HG03095 (cell line): ENCODE measurements around the gene CTSH.

Experiments
- ATAC-seq: cut with Tn5 transposase; IDR thresholded peaks from one replicate; pipeline ENCODE4 v1.9.1; 2021; ENCODE audit warnings: moderate library complexity; ENCODE audit not compliant: unreplicated experiment

CTSH gene, protein sequence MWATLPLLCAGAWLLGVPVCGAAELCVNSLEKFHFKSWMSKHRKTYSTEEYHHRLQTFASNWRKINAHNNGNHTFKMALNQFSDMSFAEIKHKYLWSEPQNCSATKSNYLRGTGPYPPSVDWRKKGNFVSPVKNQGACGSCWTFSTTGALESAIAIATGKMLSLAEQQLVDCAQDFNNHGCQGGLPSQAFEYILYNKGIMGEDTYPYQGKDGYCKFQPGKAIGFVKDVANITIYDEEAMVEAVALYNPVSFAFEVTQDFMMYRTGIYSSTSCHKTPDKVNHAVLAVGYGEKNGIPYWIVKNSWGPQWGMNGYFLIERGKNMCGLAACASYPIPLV

DNA sequence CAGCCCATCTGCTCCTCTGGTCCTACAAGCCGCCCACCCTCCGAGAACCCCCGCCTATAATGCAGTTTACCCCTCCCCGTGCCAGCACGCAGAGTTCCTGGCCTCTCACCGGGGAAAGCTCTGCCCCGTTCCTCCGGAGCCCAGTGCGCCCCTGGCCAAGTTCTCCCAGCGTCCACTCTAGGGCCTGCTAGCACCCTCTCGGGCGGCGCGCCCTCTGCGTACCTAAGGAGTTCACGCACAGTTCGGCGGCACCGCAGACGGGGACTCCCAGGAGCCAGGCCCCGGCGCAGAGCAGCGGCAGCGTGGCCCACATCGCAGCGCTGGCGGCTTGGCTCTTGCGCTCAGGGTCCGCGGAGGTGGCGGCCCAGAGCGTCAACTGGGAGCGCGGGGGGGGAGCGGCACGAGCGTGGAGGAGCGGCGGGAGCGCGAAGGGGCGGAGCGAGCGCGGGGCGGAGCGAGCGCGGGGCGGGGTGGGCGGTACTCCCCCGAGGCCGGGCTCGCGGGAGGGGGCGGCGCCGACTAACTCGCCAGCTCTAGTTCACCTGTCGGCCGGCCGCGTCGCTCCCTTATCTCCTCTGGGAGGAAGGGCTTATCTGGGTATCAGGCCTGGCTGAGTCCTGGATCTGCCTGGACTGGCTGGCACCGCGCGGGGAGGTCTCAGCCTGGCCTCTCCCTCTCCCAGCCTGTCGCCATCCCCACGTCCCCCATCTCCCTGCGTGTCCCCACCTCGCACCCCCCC lies at the start of gene CTSH:
Gene CTSH, minus strand, starts transcription at position 378 of the 739 bp plus-strand sequence. Its CDS starts 65 bp downstream, at position 313.
- ATAC-seq = peak; percentile 48

DNA sequence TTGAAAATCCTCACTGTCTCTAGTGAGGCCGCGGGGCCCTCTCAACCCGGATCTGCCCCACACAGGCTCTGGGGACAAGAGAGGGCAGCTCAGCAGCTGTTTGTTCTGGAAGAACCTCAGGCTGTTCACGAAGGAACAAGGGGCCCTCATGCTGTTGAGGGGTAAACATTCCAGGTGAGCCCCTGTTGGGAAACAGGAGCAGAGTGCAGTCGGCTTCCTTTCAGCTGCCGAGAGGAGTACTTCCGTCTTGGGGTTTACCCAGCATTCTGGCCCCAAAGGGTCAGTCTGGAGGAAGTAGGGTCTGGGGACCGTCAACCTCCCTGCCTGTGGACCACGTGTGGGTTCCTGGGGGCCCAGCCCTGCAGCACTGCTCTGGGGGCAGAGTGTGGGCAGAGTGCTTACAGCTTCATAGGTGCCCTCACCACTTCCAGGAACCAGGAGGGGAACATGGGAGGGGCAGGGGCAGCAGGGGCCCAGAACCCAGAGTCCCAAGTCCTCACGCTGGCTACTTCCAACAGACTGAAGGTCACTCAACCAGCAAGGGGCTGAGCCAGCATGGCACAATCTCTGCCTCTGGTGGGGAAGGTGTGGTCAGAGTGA lies 49.2 kb upstream of the CTSH start:
- no peak for ATAC-seq

DNA sequence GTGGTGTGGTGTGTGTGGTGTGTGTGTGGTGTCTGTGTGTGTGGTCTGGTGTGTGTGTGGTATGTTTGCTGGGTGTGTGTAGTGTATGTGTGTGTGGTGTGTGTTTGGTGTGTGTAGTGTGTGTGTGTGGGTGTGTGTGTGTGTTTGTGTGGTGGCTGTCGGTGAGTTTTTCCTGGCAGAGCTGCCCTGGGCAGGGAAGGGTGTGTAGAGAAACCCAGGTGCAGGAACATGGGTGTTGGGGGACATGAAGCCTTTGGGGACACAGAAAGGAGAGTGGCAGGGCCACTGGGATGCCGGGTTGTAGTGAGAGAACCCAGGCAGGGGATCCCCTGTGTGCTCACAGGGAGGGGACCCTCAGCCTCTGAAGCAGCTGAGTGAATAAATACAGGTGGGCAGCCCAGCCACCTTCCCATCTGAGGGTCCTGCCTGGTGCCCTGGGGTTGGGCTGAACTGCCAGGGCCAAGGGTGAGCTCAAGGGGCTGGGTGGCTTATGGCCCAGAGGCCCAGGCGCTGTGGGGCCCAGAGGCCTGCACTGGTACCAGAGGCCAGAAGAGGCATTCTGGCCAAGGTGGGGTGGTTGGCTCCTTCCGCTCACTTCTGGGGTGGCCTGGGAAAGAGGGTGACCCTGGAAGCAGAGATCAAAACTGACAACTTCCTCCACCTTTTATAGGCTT lies 48.5 kb upstream of the CTSH start:
- ATAC-seq = no peak

DNA sequence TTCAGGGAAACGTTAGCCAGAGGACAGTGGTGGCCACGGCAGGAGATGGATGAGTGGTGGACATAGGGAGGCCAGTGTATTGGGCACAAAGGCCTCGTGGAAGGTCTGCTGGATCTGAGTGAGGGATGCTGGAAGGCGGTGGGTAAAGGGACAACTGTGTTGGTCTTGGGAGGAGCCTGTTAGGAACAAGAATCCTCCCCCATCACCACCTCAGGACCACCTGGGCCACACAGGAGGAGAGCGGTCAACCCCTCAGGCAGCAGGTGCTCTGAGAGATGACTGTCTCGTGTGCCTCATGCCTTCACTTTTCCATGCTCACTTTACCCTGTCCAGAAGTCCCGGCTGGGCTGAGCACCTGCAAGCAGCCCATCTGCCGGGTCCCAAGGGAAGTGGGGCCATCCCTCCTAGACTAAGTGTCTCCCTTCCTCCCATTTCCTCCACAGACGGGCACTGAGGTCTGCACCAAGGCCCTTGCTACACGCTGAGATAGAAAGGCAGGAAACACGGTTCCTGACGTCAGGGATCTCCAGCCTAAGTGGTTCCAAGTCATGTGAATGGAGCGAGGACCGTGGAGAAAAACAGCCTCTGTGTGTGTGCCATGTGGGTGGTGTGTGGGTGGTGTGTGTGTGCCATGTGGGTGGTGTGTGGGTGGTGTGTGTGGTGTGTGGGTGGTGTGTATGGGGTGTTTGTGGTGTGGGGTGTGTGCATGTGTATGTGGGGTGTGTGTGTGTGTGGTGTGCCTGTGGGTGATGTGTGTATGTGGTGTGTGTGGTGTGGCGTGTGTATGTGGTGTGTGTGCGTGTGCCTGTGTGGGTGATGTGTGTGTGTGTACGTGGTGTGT lies 47.8 kb upstream of the CTSH start:
- no peak for ATAC-seq

DNA sequence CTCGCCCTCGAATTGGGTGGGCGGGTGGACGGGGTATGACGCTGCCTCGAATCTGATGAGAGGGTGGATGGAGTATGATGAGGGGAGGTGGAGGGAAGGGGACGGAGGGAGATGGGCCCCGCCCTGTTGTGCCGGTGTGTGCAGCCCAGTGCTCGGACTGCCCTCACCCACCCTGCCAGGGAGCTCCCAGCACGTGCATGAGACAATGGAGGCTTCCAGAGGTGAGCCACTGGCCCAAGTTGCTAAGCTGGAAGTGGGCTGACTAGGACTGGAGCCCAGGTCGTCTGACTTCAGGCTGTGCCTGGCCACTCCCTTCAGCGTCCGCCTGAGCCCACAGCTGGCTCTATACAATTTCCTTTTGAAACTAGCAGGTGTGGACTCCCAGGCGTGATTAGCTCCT lies 47.0 kb upstream of the CTSH start:
- ATAC-seq = no peak

DNA sequence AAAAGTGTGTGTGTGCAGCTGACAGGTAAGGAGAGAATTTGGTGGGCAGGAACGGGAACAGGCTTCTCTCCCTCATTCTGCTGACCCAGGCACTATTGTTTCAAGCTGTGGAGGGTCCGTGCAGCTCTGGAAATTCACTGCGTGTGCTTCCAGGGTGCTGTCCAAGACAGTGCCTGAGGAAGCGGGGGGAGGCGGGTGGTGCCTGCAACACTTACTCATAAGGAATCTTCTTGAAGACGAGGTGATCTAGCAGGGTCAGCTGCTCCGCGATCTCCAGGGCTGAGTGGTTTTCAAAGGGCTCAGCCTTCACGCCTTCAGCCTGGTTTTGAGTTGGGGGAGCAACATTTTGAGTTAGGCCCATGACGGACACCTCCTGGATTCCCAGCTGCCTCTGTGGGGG lies 46.6 kb upstream of the CTSH start:
- no peak for ATAC-seq

DNA sequence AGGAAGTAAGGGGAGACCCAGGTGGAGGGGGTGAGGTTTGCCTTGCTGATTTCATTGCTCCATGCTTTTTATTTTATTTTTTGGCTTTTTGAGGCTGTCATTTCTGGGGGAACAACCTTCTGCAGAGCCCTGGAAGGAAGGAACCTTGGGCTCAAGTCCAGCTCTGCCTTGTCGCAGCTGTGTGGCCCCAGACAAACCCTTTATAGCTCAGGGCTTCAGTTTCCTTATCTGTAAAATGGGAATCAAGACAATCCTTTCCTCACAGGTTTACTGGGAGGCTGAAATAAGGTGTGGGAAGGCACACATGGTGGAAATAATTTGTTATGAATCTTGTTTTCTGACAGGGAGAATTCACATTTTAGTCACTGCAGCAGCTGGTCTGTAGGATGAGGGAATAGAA lies 45.4 kb upstream of the CTSH start:
- ATAC-seq = no peak

DNA sequence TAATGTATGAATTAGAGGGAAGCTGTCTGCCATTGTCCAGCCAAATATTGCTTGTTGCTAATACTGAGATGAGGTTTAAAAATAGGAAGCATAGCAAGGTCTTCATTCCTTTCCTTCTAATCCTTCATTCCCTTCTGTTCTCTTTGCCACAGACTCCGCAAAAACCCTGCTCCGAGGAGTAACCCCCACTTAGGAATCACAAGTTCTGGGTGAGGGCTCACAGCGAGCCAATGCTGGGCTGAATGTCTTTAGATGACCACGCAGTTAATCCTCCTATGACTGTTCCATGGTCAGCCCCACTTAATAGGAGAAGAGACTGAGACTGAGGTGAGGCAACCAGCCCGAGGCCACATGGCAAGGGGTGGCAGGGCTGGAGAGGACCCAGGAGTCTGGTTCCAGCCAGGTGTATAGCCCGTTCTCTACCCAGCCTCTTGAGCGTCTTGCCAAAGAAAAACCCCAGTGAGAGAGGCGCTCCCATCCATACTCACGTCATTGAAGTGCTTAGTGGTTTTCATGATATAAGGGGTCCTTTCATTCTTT lies 44.9 kb upstream of the CTSH start:
- ATAC-seq = no peak

DNA sequence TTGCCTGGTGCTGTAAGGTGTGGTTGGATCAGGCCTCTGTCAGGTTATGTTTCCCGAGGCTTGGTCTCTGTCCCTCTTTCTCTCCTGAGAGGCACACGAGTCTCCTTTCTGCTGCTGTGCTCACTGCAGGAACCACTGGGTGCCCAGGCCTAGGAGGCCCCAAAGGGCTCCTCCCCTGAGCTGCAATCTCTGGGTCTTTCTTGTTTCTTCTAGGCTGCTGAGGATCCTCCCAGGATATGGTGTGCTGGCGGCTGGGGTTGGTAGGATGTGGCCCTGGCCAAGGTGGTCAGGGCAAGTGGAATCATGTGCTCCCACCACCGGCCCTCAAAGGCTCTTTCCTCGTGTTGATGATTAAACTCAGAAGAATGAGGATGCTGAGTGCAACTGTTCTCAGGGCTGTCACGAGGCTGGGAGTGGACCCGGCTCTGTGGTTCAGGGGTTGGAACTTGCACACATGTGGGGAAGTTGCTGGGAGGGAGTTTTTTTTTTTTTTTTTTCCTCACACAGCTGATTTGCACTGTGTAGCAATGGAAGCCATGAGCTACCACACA lies 43.6 kb upstream of the CTSH start:
- ATAC-seq = peak; percentile 62

DNA sequence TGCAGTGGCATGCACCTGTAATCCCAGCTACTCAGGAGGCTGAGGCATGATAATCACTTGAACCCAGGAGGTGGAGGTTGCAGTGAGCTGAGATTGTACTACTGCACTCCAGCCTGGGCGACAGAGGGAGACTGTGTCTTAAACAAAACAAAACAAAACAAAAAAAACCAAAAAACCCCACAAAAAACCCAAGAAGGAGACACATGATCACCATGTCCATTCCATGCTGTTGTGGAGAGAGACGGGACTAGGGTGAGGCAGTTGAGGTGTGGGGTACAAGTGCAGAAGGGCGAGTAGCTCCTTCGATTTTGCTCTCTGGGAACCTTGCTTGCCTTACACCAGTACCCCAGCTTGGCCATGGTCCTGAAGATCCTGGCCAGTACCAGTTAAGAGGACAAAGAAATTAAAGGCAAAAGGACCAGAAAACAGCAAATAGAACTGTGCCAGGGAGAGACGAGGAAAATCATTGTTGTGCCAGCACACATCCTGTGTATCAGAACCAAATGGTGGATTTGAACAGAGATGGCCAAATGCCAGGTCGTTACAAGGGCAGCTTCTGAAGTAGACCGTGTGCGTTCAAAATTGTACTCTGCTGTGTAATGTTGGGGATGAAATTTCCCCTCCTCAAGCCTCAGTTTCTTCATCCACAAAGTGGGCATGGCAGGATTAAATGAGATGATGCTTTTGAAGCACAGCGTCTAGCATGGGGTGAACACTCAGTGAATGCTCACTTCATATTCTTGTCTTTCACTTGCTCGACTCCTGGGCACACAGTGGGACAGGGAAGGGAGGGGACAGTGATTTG lies 42.9 kb upstream of the CTSH start:
- no peak for ATAC-seq

DNA sequence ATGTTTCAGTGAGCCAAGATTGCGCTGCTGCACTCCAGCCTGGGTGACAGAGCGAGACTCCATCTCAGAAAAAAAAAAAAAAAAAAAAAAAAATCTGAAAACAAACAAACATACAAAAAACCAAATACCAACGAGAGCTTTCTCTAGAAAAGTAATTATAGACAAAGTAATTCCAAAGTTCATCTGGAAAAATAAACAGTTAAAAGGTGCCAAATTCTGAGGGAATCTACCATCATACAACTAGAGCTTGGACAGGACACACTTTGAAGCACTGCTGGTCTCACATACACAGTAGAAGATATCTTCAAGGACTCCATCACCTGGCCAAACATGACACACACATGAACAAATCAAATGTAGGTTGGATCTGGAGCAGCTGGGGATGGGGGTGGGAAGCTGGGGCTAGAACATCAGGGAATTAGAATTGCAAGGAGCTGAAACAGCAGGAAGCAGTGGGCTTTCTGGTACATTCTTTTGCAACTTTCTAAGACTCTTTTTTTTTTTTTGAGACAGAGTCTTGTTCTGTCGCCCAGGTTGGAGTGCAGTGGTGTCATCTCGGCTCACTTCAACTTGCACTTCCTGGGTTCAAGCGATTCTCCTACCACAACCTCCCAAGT lies 41.1 kb upstream of the CTSH start:
- ATAC-seq = no peak

DNA sequence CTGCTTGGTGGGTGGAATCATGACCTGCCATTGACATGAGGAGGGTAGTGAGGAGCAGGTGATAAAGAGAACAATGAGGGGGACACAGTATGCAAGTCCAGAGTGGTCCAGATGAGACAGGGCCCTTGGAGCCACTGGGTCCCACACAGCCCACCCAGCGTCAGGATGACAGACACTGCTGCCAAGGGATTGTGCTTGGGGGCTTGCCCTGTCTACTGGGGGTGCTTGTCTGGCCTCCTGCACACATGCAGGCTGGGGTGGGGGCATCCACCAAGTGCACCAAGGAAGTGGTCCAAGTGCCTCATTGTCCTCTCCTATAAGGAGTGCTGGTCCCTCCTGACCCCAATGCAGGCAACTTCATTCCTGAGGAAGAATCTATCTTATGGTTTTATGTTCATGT lies 39.2 kb upstream of the CTSH start:
- ATAC-seq = no peak

DNA sequence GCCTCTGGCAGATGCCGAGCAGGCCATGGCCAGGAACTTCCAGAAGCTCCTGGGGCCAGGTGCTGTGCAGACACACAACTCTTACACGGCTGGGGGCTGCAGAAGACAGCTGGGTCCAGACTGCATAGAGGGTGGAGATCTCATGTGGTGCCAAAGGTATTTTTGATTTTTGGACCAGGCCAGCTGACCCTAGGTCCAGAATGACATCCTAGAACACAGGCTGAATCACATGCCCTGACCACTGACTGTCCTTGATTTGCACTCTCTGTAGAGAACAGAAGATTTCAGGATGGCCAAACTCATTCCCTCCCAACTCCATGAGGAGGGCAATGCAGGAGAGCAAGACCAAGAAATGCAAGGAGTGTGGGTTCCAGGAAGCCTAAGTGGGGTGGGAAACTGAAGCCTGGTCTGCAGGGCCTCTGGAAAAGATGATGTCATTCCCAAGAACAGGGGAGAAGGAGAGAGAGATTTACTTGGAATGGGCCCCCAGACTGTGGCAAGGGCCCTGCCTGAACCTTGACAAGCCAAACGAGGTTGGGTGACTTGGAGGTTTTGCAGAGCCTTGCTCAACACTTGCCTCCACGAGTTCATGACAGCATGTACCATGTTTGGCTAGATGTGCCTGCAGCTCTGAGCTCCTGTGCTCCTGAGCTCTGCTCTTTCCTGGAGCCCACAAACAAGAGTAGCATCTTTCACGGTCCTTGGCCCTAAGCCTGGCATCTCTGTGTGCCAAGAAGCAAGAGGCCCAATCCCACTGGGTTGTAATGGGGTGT lies 38.5 kb upstream of the CTSH start:
- ATAC-seq = no peak

DNA sequence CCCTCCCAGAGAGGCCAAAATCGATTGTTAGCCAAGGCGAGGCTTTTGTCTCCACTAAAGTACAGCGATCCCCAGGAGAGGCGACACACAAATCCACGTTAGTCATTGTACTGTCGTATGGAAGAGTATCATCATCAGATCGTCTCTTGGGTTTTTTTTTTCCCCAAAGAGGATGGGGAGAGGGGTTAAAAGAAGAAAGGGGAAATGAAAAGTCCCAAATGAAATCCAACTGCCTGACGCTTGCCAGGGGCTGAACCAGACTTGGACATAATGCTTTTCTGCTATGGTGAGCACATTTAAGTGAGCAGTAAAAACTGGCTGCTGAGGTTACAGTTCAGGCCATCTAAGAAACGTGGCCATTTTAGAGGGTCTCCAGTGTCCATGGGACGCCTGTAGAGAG lies 37.9 kb upstream of the CTSH start:
- ATAC-seq = no peak

DNA sequence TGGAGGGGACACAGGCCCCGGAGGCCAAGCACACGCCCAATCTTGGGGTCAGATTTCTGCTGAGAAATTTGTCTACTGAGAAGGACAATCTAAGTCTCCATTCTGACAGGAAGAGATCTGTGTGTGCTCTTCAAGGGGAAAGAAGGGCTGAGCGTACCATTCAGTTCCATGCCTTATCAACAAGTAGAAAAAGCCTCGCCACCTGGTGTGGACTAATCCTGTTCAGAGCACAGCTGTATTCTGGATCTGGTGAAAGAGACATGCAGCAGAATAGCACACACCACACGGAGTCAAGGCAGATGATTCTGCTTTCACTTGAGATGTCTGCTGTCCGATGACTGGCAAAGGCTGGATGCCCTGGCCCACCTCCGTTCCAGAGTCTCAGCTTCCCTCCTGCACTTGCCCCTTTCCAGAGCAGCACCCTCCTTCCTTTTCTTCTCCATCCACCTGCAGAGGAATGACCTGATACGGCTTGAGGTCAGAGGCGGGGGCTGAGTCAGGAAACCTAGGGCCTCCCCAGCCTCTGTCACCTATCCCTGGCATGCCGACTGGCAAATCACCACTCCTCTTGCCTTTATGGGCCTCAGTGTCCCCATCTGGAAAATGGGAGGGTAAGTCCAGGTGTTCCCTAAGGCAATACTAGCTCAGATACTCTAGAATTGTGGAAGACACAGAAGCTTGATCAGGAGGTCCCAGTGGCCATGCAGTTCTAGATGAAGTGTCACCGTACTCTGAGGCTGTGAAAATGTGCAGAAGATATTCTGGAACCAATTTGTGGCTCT lies 36.9 kb upstream of the CTSH start:
- ATAC-seq = no peak

DNA sequence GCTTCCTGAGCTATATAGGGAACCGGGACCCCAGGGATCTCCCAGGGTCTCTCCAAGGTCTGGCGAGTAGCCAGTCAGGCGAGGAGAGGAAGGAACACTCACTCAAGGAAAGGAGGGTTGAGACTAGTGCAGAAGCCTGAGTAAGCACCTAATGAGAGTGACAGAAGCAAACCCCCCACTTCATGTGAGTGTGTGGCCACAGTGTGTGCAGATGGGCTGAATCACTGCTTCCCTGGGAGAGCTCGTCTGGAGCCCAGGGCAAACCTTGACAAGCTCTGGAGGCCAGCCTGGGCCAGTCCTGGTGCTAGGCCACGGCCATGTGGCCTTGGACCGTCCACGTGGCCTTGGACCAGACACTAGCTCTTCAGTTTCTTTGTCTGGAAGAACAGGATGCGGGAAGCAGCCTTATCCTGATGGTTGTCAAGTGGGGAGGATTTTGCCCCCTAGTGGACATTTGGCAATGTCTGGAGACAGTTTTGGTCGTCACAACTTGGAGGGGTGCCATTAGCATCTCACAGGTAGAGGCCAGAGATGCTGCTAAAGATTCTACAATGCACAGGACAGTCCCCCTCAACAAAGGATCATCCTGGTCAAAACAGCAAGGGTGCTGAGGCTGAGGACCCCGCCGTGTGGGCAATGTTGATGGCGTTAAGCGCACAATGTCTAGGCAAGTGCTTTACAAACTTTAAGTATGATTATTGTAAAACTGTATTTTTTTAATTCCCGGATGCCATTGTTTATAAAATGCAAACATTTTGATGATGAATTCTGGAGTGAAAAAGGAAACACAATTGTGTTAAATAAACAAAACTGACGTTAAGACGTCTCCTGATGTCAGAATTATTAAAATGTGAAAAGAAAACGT lies 34.8 kb upstream of the CTSH start:
- no peak for ATAC-seq
